Measurements from ENCODE around the gene GOLGA2. TPM values are rescaled to one million over a fixed set of nuclear protein-coding genes. Genes with fewer than 3 reads are reported as not detected.
A peak's percentile ranks its signal among the peaks of the same experiment; 100 is the strongest.

Gene GOLGA2, protein sequence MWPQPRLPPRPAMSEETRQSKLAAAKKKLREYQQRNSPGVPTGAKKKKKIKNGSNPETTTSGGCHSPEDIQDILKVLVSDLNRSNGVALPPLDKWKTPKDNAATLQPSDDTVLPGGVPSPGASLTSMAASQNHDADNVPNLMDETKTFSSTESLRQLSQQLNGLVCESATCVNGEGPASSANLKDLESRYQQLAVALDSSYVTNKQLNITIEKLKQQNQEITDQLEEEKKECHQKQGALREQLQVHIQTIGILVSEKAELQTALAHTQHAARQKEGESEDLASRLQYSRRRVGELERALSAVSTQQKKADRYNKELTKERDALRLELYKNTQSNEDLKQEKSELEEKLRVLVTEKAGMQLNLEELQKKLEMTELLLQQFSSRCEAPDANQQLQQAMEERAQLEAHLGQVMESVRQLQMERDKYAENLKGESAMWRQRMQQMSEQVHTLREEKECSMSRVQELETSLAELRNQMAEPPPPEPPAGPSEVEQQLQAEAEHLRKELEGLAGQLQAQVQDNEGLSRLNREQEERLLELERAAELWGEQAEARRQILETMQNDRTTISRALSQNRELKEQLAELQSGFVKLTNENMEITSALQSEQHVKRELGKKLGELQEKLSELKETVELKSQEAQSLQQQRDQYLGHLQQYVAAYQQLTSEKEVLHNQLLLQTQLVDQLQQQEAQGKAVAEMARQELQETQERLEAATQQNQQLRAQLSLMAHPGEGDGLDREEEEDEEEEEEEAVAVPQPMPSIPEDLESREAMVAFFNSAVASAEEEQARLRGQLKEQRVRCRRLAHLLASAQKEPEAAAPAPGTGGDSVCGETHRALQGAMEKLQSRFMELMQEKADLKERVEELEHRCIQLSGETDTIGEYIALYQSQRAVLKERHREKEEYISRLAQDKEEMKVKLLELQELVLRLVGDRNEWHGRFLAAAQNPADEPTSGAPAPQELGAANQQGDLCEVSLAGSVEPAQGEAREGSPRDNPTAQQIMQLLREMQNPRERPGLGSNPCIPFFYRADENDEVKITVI
- 62.4 and 138 TPM in 2 replicates for total RNA-seq

DNA sequence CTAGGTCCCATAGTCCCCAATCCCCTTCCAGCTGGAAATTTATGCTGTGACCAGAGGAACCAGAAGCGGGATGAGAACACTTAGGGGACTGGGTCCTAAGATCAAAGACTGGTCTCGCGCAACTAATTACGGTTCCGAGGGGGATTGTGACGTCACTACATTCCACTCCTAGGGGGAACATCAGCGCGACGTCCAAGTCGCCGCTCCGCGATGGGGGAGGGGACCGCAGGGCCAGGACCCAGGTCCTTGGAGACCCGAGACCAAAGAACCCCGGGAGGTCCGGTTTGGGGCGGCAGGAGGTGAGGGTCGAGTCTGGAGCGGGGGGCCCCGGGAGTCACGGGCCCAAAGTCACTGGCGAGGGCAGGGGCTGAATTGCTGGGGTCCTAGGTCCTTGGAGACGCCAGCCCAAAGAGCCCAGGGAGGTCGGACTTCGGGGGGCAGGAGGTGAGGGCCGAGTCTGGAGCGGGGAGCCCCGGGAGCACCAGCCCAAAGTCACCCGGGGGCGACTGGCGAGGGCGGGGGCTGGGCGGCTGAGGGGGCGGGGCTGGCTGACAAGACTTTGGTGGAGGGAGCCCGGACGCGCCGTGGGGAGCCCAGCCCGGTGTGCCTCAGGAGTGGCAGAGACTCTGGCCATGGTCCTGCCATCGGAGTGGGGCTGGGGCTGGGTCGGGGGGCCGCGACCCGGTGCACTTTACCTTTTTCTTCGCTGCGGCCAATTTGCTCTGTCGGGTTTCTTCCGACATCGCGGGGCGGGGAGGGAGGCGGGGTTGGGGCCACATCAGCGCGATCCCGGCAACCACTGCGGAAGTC is at the start of gene GOLGA2:
Gene GOLGA2, minus strand, starts transcription at position 810 of the 810 bp plus-strand sequence. Its CDS starts 31 bp downstream, at position 779.
- DNase-seq (ENCODE audit: extremely low read depth, low read depth, low spot score) = no peak

DNA sequence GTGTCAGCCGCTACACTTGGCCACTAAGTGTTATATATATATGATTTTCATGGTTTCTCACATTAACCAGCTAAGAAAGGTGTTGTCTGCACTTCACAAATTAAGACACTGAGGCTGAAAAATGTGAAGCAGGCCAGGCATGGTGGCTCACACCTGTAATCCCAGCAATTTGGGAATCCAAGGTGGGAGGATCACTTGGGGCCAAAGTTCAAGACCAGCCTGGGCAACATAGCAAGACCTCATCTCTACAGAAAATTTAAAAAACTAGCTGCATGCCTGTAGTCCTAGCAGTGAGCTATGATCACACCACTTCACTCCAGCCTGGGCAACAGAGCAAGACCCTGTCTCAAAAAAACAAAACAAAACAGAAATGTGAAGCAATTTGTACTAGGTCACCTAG is 48.6 kb upstream of the GOLGA2 start:
- no peak for DNase-seq (ENCODE audit: extremely low read depth, low read depth, low spot score)

DNA sequence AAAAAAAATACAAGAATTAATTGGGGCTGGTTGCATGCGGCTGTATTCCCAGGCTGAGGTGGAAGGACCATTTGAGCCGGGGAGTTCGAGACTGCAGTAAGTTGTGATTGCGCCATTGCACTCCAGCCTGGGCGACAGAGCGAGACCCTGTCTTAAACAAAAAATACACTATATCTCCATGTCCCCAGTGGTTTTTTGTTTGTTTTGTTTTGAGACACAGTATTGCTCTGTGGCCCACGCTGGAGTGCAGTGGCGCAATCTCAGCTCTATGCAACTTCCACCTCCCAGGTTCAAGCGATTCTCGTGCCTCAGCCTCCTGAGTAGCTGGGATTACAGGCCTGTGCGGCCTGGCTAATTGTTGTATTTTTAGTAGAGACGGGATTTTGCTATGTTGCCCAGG is 48.0 kb upstream of the GOLGA2 start:
- DNase-seq (ENCODE audit: extremely low read depth, low read depth, low spot score) = no peak

DNA sequence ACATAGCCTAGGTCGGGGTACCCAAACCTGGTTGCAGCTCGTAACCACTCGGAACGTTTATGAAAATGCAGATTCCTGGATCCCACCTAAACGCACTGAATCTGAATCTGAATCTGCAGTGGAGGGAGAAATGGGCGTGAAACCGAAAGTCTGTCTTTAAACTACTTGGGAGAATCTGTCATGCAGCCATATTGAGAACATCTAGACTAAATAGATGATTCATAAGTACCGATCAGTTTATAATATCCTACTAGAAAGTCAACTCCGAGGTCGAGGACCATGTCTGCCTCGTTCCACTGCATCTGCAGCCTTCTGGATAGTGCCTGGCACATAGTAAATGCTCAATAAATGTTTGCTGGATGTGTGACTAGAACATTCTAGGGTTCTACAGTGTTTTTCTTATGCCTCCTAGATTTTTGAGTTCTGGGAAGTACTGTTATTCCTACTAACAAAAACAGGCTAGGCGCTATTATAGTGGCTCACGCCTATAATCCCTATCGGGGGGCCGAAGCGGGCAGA is 47.5 kb upstream of the GOLGA2 start:
- no peak for DNase-seq (ENCODE audit: extremely low read depth, low read depth, low spot score)

DNA sequence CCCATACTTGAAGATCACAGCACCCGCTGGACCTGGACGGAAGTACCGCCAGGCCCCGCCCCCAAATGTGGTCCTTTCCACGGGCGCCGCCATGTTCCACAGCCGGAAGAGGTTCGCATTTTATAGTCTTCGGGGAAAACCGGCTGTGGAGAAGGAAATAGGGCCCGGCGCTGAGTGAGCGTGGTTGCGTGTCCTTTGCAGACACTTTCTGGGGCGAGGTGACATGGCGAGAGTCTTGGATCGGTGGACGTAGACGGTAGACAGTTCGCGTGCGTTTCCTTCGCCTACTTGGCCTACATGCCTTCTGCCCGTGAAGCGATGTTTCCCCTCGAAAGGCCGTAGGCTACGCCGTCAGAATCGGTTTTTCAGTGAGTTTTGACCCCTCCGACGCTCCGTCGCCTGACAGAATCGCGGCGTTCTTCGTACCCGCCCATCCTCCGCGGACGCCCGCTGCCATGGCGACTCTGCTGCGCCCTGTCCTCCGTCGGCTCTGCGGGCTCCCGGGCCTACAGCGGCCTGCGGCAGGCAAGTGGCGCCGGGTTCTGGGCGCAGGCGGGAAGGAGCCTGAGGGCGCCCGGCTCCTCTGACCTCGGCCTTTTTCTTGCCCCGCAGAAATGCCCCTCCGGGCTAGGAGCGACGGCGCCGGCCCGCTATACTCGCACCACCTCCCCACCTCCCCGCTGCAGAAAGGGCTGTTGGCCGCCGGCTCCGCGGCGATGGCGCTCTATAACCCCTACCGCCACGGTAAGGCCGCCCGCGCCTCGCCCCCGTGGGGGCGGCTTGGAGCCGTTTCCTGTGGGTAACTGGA is 46.8 kb upstream of the GOLGA2 start, which contains the start of the genes COQ4 and TRUB2:
Gene COQ4, plus strand, starts transcription at position 436 of the 808 bp plus-strand sequence. Its CDS starts 20 bp downstream, at position 456.
Gene TRUB2, minus strand, starts transcription at position 44 of the 808 bp plus-strand sequence. Its CDS starts 39 bp downstream, at position 5.
- peak; percentile 90 for DNase-seq (ENCODE audit: extremely low read depth, low read depth, low spot score)

DNA sequence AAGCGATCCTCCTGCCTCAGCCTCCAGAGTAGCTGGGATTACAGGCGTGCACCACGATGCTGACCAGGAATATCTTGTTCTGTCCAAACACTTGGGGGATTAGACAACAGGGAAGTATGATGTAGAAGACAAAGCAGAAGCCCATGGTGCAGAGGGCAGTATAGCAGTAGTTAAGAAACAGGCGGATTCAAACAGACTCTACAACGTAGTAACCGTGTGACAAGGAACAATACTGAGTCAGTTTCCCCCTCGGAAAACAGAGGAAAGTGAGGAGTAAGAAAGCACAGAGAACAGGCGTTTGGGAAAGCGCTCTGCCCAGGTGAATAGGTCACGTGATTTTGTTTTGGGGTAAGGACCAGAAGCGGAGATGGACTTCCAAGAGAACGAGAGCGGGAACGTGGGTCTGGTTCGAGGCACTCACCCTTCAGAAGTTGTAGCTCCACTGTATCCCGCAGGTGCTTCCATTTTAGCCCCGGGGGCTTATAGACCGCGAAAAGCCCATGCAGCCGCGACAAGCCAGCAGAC is 46.1 kb upstream of the GOLGA2 start:
- DNase-seq (ENCODE audit: extremely low read depth, low read depth, low spot score) = no peak

DNA sequence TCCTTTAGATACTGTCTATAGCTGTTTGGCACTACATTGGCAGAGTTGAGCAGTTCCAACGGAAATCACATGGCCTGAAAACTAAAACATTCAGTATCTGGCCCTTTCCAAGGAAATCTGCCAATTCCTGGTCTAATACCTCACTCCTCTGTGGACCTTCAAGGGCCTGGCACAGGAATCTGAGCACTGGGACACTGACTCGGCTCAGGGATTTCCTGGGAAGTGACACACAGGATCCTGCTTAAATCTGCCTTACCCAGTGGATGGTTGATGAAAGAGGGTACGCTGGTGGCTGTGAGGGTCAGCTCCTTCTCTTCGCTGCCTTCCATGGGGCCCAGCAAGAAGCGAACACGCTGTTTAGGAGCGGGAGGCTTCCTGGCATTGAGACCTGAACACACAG is 45.5 kb upstream of the GOLGA2 start:
- DNase-seq (ENCODE audit: extremely low read depth, low read depth, low spot score) = no peak

DNA sequence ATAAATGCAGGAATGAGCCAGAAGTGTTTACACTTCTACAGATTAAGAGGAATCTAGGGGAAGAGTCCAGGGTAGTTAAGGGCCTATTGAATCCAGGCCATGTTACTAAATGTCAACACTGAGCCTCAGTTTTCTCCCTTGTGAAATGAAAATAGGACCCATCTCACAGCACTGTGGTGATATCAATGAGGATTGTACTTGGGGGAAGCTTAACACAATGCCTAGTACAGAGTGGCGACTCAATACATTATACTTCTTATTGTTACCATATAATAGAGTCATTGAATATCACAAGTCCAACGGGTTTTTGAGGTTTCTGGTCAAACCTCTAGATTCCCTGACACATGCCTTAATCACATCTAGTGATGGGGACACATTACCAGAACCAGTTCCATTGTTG is 41.8 kb upstream of the GOLGA2 start:
- DNase-seq (ENCODE audit: extremely low read depth, low read depth, low spot score) = no peak

DNA sequence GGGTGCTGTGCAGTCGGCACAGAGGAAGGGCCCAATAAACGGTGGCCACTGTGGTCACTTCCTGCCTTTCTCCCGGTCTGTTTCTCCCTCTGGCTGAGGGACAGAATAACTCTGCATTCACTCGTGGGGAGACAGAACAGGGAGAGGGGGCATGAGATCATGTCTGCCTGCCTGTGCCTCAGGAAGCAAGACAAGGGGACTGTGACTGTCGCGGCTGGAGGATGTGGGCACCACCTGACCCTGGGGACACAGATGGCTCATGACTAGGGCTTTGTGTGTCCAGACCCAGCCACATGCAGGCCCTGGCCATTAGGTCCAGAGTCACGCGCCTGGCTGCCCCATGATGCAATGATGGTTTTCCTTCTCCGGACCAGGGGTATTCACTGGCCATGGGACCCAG is 40.6 kb upstream of the GOLGA2 start:
- no peak for DNase-seq (ENCODE audit: extremely low read depth, low read depth, low spot score)

DNA sequence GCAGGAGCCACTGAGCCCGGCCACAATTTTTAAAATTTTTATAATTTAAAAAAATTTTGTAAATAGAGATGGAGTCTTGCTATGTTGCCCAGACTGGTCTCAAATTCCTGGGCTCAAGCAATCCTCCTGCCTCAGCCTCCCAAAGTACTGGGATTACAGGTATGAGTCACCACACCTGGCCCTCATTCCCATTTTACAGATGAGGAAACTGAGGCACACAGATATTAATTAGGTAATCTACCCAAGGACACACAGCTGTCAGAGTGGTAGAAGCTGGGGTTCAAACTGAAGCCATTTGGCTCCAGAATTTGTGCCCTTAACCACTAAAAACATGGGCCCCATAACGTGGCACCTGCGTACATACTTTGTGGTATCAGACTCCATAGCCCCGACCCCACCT is 38.9 kb upstream of the GOLGA2 start:
- no peak for DNase-seq (ENCODE audit: extremely low read depth, low read depth, low spot score)

DNA sequence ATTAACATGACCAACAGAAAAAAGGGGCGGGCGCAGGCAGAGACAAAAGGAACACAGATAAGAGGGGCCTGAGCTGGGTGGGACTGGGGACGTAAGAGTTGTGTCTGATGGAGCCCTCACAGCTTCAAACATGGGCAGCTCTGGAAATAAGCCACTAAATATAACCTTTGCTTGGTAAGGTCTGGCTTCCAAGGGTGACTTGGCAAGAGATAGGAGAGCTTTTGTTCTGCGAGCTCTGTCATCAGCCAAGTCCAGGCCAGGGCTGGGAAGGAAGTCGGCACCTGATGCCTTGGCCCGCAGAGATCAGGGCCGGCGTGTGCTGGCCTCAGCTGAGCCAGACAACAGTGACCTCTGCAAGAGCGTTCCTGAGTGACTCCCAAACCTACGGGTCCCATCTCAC is 34.7 kb upstream of the GOLGA2 start:
- no peak for DNase-seq (ENCODE audit: extremely low read depth, low read depth, low spot score)

DNA sequence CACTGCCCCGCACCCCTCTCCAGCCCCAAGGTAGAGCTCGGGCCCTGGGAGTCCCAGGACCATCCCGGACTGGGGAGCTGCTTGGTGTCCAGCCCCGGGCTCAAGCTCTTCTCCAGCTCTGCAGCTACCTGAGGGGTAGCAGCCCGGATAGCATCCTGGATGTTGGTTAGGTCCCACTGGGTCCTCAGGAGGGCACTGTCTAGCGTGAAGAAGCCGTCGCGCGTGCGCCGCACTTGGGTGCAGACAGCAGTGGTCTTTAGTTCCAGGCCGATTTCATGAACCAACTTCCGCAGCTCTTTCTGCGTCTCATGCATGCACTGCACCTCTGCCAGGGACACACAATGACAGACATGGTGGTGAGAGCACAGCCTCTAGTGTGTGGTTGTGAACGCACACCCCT is 33.7 kb upstream of the GOLGA2 start:
- no peak for DNase-seq (ENCODE audit: extremely low read depth, low read depth, low spot score)

DNA sequence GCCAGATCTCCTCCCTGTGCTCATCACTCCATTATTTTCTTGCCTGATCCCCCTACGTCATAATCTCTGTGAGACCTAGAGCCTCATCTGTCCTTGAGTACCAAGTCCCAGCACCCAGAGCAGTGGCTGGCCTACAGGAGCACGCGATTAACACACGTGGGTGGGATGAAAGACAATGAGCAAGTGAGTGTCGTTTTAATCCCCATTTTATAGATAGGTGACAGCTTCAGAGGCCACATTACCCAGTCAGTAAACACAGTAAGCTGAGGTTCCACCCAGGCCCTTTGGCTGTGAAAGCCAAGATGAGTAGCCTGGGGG is 29.1 kb upstream of the GOLGA2 start:
- DNase-seq (ENCODE audit: extremely low read depth, low read depth, low spot score) = no peak

DNA sequence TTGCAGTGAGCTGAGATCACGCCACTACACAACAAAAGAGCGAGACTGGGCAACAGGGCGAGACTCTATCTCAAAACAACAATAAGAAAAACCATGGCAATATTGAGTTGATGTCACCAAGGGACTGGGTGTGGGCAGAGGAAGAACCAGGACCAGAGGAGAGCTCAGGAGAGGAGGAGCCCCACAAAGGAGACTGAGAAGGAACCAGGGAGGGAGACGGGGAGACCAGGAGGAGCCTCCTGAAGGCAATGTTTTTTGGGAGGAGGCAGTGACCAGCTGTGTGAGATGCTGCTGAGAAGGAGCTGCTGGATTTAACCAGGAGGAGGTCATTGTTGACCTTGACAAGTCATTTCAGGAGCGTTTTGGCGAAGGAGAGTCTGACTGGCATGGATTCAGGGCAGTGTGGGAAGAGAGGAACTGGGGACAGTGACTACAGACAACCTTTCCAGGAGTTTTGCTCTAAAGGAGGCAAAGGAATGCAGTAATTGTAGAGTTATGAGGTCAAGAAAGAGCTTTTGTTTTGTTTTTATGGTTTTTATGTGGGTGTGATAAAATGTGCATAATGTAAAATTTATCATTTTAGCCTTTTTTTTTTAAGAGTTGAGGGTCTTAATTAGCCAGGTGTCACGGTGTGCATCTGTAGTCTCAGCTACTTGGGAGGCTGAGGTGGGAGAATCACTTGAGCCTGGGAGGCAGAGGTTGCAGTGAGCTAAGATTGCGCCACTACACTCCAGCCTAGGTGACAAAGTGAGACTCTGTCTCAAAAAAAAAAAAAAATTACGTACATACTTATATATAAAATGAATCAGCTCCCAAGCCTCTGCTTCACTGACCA is 28.5 kb upstream of the GOLGA2 start:
- DNase-seq (ENCODE audit: extremely low read depth, low read depth, low spot score) = no peak

DNA sequence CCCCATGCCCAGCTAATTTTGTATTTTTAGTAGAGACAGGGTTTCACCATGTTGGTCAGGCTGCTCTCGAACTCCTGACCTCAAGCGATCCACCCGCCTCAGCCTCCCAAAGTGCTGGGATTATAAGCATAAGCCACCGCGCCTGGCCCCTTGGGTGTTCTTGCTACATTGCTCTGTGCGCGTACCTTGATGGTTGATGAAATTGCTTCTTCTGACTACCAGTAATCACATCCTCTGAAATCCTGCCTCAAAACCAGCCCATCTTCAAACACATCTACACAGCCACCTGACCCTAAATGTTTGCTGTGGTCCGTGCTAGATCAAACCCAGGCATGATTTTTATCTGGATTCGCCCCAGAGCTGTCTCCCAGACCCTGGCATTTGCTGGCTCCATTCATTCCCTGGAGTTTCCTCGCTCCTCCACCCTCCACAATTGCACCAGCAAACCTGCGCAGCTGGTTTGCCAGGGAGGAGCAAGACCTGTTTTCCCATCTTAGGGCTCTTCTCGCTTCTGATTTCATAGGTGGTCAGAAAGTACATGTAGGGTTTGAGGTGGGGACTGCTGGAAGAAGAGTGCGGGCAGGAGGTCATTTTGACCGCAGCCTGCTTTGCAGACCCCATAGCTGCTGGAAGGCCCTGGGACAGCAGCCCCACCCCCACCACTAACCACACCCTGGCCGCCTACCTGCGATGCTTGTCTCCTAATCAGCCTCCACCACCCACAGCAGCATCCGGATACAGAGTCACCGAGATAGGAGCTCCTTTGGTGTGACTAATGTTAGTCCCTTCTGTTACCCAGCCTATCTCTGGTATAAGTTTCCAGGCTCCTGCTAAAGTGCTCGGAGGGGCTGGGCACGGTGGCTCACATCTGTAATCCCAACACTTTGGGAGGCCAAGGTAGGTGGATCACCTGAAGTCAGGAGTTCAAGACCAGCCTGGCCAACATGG is 23.0 kb upstream of the GOLGA2 start:
- DNase-seq (ENCODE audit: extremely low read depth, low read depth, low spot score) = no peak

DNA sequence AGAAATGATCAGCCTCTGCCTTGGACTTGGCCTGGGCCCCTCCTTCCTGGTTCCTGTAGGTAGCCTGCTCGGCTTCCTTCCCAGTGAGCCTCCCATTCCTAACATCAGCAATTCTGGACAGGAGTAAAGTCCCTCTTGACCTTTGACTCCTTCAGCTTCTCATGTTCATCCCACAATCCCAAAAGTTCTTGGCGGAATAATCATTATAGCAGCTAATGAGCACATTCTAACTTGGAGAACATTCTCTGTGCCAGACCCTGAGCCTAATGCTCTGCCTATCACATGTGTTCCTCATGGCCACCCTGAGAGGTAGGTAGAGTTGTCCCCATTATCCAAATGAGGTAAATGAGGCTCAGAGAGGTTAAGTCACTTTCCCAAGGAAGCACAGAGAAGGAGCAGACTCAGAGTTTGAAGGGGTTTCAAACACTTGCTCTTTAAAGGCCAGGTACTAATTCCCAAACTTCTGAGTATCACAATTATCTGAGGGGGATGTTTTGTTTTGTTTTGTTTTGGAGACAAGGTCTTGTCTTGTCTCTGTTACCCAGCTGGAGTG is 21.5 kb upstream of the GOLGA2 start:
- DNase-seq (ENCODE audit: extremely low read depth, low read depth, low spot score) = no peak

All from glomerular endothelial cell (primary cell).